ENCODE measurements around the gene ABHD8. TPM values are rescaled to one million over a fixed set of nuclear protein-coding genes. Genes with fewer than 3 reads are reported as not detected.

The ABHD8 gene
- total and polyA plus RNA-seq, 2 experiments from 2014 or later, result 5.5 to 16.5 TPM

DNA sequence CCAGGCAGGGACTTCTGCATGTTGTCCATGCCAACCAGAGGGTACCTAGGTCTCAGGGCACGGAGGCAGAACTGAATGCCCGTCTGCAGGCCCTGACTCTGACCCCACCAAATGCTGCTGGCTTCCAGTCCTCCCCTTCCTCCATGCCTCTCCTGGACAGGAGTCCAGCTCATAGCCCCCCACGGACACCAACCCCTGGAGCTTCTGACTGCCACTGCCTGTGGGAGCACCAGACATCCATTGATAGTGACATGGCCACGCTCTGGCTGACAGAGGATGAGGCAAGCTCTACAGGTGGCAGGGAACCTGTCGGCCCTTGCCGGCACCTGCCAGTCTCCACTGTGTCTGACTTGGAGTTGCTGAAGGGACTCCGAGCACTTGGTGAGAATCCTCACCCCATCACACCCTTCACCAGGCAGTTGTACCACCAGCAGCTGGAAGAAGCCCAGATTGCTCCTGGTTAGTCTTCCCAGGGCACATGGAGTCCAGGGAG lies 19.7 kb downstream of the ABHD8 start:
- Histone ChIP-seq H3K9me2 (ENCODE audit: insufficient read depth) (no peaks in the 10 kb centered on the region), H3K4me1 (ENCODE audit: insufficient read depth) (no peaks in the 10 kb centered on the region), H3K4me2 (no peak overlapping the region), H3K27ac (ENCODE audit: low read depth) (no peak overlapping the region), H3K36me3 (ENCODE audit: insufficient read depth) (no peaks in the 10 kb centered on the region), H3K79me2 (replicated peaks; ENCODE audit: insufficient read depth) (no peaks in the 10 kb centered on the region), H2AFZ (no peak overlapping the region), H3K27me3 (ENCODE audit: insufficient read depth) (peaks cover 6% of the 10 kb centered on the region; the same call in 1 of the 2 replicates), H4K20me1 (replicated peaks; ENCODE audit: insufficient read depth) (peaks cover 4% of the 10 kb centered on the region; the same call in 1 of the 2 replicates), H3F3A (replicated peaks; ENCODE audit: low read depth) (peaks cover 24% of the 10 kb centered on the region), H3K4me3 (no peak overlapping the region)
- H3K4me1 Mint-ChIP-seq, result peaks cover 2% of the 10 kb centered on the region; the same call in 2 of the 3 replicates
- peaks cover 32% of the 10 kb centered on the region for H3K36me3 Mint-ChIP-seq (ENCODE audit: low read depth)
- TF ChIP-seq EZH2phosphoT487 (IDR thresholded peaks at IDR 0.05; ENCODE audit: unreplicated experiment) (no peak), ZNF114 (CRISPR knock-in tag; IDR thresholded peaks at IDR 0.05) (no peak), POLR2AphosphoS5 (IDR thresholded peaks at IDR 0.05; ENCODE audit: low read depth) (no peak), STAT1 (IDR thresholded peaks at IDR 0.05; ENCODE audit: unreplicated experiment) (no peak), ZNF331 (CRISPR knock-in tag; IDR thresholded peaks at IDR 0.05; ENCODE audit: low read depth) (no peak), CREB1 (CRISPR knock-in tag; IDR thresholded peaks at IDR 0.05; ENCODE audit: low read depth) (no peak), EZH2 (IDR thresholded peaks at IDR 0.05; ENCODE audit: low read depth, unreplicated experiment) (no peak), JUNB (IDR thresholded peaks at IDR 0.05; ENCODE audit: unreplicated experiment) (no peak), NANOG (IDR thresholded peaks at IDR 0.05; ENCODE audit: borderline replicate concordance) (no peak)
- TF ChIP-seq, protein P1, sequence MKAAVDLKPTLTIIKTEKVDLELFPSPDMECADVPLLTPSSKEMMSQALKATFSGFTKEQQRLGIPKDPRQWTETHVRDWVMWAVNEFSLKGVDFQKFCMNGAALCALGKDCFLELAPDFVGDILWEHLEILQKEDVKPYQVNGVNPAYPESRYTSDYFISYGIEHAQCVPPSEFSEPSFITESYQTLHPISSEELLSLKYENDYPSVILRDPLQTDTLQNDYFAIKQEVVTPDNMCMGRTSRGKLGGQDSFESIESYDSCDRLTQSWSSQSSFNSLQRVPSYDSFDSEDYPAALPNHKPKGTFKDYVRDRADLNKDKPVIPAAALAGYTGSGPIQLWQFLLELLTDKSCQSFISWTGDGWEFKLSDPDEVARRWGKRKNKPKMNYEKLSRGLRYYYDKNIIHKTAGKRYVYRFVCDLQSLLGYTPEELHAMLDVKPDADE (IDR thresholded peaks at IDR 0.05), result no peak
- TF ChIP-seq, protein P2, sequence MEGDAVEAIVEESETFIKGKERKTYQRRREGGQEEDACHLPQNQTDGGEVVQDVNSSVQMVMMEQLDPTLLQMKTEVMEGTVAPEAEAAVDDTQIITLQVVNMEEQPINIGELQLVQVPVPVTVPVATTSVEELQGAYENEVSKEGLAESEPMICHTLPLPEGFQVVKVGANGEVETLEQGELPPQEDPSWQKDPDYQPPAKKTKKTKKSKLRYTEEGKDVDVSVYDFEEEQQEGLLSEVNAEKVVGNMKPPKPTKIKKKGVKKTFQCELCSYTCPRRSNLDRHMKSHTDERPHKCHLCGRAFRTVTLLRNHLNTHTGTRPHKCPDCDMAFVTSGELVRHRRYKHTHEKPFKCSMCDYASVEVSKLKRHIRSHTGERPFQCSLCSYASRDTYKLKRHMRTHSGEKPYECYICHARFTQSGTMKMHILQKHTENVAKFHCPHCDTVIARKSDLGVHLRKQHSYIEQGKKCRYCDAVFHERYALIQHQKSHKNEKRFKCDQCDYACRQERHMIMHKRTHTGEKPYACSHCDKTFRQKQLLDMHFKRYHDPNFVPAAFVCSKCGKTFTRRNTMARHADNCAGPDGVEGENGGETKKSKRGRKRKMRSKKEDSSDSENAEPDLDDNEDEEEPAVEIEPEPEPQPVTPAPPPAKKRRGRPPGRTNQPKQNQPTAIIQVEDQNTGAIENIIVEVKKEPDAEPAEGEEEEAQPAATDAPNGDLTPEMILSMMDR (conservative IDR thresholded peaks at IDR 0.05; ENCODE audit: low read depth in 2 of 2), result no peak
- TF ChIP-seq, protein P3, sequence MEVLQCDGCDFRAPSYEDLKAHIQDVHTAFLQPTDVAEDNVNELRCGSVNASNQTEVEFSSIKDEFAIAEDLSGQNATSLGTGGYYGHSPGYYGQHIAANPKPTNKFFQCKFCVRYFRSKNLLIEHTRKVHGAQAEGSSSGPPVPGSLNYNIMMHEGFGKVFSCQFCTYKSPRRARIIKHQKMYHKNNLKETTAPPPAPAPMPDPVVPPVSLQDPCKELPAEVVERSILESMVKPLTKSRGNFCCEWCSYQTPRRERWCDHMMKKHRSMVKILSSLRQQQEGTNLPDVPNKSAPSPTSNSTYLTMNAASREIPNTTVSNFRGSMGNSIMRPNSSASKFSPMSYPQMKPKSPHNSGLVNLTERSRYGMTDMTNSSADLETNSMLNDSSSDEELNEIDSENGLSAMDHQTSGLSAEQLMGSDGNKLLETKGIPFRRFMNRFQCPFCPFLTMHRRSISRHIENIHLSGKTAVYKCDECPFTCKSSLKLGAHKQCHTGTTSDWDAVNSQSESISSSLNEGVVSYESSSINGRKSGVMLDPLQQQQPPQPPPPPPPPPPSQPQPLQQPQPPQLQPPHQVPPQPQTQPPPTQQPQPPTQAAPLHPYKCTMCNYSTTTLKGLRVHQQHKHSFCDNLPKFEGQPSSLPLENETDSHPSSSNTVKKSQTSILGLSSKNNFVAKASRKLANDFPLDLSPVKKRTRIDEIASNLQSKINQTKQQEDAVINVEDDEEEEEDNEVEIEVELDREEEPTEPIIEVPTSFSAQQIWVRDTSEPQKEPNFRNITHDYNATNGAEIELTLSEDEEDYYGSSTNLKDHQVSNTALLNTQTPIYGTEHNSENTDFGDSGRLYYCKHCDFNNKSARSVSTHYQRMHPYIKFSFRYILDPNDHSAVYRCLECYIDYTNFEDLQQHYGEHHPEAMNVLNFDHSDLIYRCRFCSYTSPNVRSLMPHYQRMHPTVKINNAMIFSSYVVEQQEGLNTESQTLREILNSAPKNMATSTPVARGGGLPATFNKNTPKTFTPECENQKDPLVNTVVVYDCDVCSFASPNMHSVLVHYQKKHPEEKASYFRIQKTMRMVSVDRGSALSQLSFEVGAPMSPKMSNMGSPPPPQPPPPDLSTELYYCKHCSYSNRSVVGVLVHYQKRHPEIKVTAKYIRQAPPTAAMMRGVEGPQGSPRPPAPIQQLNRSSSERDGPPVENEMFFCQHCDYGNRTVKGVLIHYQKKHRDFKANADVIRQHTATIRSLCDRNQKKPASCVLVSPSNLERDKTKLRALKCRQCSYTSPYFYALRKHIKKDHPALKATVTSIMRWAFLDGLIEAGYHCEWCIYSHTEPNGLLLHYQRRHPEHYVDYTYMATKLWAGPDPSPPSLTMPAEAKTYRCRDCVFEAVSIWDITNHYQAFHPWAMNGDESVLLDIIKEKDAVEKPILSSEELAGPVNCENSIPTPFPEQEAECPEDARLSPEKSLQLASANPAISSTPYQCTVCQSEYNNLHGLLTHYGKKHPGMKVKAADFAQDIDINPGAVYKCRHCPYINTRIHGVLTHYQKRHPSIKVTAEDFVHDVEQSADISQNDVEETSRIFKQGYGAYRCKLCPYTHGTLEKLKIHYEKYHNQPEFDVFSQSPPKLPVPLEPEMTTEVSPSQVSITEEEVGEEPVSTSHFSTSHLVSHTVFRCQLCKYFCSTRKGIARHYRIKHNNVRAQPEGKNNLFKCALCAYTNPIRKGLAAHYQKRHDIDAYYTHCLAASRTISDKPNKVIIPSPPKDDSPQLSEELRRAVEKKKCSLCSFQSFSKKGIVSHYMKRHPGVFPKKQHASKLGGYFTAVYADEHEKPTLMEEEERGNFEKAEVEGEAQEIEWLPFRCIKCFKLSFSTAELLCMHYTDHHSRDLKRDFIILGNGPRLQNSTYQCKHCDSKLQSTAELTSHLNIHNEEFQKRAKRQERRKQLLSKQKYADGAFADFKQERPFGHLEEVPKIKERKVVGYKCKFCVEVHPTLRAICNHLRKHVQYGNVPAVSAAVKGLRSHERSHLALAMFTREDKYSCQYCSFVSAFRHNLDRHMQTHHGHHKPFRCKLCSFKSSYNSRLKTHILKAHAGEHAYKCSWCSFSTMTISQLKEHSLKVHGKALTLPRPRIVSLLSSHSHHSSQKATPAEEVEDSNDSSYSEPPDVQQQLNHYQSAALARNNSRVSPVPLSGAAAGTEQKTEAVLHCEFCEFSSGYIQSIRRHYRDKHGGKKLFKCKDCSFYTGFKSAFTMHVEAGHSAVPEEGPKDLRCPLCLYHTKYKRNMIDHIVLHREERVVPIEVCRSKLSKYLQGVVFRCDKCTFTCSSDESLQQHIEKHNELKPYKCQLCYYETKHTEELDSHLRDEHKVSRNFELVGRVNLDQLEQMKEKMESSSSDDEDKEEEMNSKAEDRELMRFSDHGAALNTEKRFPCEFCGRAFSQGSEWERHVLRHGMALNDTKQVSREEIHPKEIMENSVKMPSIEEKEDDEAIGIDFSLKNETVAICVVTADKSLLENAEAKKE (CRISPR knock-in tag; IDR thresholded peaks at IDR 0.05), result no peak
- TF ChIP-seq, protein P4, sequence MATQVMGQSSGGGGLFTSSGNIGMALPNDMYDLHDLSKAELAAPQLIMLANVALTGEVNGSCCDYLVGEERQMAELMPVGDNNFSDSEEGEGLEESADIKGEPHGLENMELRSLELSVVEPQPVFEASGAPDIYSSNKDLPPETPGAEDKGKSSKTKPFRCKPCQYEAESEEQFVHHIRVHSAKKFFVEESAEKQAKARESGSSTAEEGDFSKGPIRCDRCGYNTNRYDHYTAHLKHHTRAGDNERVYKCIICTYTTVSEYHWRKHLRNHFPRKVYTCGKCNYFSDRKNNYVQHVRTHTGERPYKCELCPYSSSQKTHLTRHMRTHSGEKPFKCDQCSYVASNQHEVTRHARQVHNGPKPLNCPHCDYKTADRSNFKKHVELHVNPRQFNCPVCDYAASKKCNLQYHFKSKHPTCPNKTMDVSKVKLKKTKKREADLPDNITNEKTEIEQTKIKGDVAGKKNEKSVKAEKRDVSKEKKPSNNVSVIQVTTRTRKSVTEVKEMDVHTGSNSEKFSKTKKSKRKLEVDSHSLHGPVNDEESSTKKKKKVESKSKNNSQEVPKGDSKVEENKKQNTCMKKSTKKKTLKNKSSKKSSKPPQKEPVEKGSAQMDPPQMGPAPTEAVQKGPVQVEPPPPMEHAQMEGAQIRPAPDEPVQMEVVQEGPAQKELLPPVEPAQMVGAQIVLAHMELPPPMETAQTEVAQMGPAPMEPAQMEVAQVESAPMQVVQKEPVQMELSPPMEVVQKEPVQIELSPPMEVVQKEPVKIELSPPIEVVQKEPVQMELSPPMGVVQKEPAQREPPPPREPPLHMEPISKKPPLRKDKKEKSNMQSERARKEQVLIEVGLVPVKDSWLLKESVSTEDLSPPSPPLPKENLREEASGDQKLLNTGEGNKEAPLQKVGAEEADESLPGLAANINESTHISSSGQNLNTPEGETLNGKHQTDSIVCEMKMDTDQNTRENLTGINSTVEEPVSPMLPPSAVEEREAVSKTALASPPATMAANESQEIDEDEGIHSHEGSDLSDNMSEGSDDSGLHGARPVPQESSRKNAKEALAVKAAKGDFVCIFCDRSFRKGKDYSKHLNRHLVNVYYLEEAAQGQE (IDR thresholded peaks at IDR 0.05; ENCODE audit: unreplicated experiment), result no peak
- no peaks in the 10 kb centered on the region for H3K9me3 Mint-ChIP-seq
- no peak overlapping the region for H3K27ac Mint-ChIP-seq
- DNase-seq (ENCODE audit: low spot score) (no peak), ATAC-seq (no peak)
- H3K4me3 Mint-ChIP-seq, result no peak overlapping the region
- peaks cover 6% of the 10 kb centered on the region for H3K27me3 Mint-ChIP-seq (ENCODE audit: insufficient read depth, low read depth, poor library complexity)
